Activated CD4-positive, alpha-beta memory T cell treated with anti-CD3 and anti-CD28 coated beads, Interleukin-2, amount 10 ng/mL, durations not matched to agents 7 days and 5 days (primary cell): Measurements from ENCODE around the gene MTMR10. TPM values are rescaled to one million over a fixed set of nuclear protein-coding genes. Genes with fewer than 3 reads are reported as not detected.

ENCODE experiments used
- CTCF ChIA-PET: fragments of 350-600 bp; sonication (Branson Sonifier 250); formaldehyde crosslinking; loops from one replicate; lab custom pipeline; 2021; ENCODE audit warnings: antibody characterized with exemption, inconsistent platforms; lab: Charles Lee
- POLR2A ChIA-PET: fragments of 350-600 bp; sonication (Branson Sonifier 250); formaldehyde crosslinking; loops from one replicate; lab custom pipeline; 2021; ENCODE audit warnings: antibody characterized with exemption; lab: Charles Lee
- DNase-seq: peaks from one replicate; pipeline ENCODE4 v3.0.0-alpha.2; 2020
- H3K27ac Mint-ChIP-seq: one replicate; pipeline ENCODE4 v1.8.0; 2021; ENCODE audit warnings: mild to moderate bottlenecking, mixed read lengths
- H3K27me3 Mint-ChIP-seq: one replicate; pipeline ENCODE4 v1.8.0; 2021; ENCODE audit warnings: mixed read lengths
- H3K36me3 Mint-ChIP-seq: one replicate; pipeline ENCODE4 v1.8.0; 2021; ENCODE audit warnings: low read depth, mixed read lengths
- H3K4me1 Mint-ChIP-seq: one replicate; pipeline ENCODE4 v1.8.0; 2021; ENCODE audit warnings: mixed read lengths
- H3K4me3 Mint-ChIP-seq: one replicate; pipeline ENCODE4 v1.8.0; 2021; ENCODE audit warnings: mild to moderate bottlenecking, mixed read lengths
- H3K9me3 Mint-ChIP-seq: one replicate; pipeline ENCODE4 v1.8.0; 2021; ENCODE audit warnings: mixed read lengths
- total RNA-seq, 2 experiments: library from RNA; stranded (reverse); gene quantifications; one replicate each; pipeline ENCODE4 v1.2.3, GENCODE V29; 2021

The MTMR10 gene
- total RNA-seq, 2 experiments from 2014 or later = 21.8 to 23.3 TPM

DNA sequence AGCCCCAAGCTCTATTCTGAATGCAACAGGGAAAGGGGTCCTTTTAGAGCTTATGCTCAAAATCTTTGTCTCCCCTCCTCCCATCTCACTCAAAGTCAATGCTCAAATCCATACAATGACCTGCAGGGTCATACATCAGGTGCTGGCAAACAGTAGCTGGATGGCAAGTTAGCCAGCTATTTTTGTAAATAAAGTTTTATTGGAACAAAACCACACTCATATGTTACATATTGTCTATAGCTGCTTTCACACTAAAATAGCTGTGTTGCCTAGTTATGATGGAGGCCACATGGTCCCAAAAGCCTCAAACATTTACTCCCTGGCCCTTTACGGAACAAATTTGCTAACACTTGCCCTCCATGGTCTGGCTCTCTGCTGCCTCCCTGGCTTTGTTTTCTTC is 89.5 kb downstream of the MTMR10 start:
- H3K4me1 Mint-ChIP-seq = peaks cover 23% of the 10 kb centered on the region
- H3K27me3 Mint-ChIP-seq = peaks cover 13% of the 10 kb centered on the region
- H3K27ac Mint-ChIP-seq = no peak overlapping the region
- H3K9me3 Mint-ChIP-seq = no peaks in the 10 kb centered on the region
- POLR2A ChIA-PET = no interaction called here
- CTCF ChIA-PET = no interaction called here
- H3K4me3 Mint-ChIP-seq = no peak overlapping the region
- no peak for DNase-seq
- H3K36me3 Mint-ChIP-seq = no peaks in the 10 kb centered on the region

DNA sequence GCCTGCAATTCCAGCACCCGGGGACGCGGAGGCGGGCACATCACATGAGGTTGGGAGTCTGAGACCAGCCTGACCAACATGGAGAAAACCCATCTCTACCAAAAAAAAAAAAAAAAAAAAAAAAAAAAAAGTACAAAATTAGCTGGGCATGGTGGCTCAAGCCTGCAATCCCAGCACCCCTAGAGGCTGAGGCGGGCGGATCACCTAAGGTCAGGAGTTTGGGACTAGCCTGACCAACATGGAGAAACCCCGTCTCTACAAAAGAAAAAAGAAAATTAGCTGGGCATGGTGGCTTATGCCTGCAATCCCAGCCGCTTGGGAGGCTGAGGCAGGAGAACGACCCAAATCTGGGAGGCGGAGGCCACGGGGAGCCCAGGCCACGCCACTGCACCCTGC is 95.2 kb downstream of the MTMR10 start:
- Mint-ChIP-seq H3K9me3 (no peaks in the 10 kb centered on the region), H3K27me3 (peaks cover 10% of the 10 kb centered on the region), H3K36me3 (no peaks in the 10 kb centered on the region), H3K4me3 (no peak overlapping the region), H3K4me1 (peaks cover 5% of the 10 kb centered on the region), H3K27ac (no peak overlapping the region)
- DNase-seq = no peak
- ChIA-PET CTCF (no interaction called here), POLR2A (no interaction called here)

DNA sequence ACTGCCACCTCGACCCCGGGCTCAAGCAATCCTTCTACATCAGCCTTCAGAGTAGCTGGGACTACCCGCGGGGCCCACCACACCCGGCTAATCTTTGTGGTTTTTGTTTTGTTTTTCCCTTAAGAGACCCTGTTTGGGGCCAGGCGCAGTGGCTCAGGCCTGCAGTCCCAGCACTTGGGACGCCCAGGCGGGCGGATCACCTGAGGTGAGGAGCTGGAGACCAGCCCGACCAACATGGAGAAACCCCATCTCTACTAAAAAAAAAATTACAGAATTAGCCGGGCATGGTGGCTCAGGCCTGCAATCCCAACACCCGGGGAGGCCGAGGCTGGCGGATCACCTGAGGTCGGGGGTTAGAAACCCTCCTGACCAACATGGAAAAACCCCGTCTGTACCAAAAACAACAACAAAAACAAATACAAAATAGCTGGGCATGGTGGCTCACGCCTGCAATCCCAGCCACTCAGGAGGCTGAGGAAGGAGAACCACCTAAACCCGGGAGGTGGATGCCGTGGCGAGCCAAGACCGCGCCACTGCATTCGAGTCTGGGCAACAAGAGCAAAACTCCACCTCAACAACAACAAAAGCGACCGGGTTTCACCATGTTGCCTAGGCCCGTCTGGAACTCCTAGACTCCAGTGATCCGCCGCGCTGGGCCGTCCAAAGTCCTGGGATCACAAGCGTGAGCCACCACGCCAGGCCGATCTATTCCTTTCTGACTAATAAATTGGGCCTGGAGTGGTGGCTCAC is 95.8 kb downstream of the MTMR10 start:
- Mint-ChIP-seq H3K4me3 (no peak overlapping the region), H3K27ac (no peak overlapping the region), H3K36me3 (no peaks in the 10 kb centered on the region), H3K4me1 (peaks cover 5% of the 10 kb centered on the region), H3K27me3 (peaks cover 8% of the 10 kb centered on the region), H3K9me3 (no peaks in the 10 kb centered on the region)
- ChIA-PET CTCF (interaction anchor here (1.6 kb wide), 1 partner anchor 234 kb away, joined by 10 read pairs; no protein-coding TSS in a partner anchor), POLR2A (no interaction called here)
- DNase-seq = no peak

DNA sequence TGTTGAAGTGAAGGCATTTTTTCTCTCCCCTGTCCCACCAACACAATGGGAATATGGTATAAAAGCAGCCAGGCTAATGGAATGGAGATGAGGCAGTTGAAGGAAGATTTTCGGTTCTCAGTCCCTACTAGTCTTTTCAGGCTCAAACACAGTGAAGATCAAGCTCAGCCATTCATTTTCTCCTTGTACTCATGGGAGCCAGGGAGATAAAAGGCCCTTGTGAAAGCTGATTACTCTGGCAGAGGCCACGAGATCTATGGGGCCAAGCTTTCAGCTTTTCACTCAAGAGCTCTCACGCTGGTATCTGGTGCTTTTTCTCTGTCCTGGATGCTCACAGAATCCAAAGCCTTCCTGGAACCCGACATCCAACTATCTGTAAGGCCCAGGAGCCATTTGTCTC is 102.2 kb downstream of the MTMR10 start:
- CTCF ChIA-PET = no interaction called here
- Mint-ChIP-seq H3K9me3 (no peaks in the 10 kb centered on the region), H3K27me3 (peaks cover 17% of the 10 kb centered on the region), H3K36me3 (no peaks in the 10 kb centered on the region), H3K27ac (no peak overlapping the region), H3K4me3 (no peak overlapping the region), H3K4me1 (peaks cover under 1% of the 10 kb centered on the region)
- POLR2A ChIA-PET = no interaction called here
- DNase-seq = no peak

Other genes starting within 250 kb of the MTMR10 start
- gene FAN1, start 87.7 kb downstream of the MTMR10 start, total RNA-seq = 10 to 100 TPM; 10.1 to 10.4 TPM
- gene TRPM1, start 110.1 kb upstream of the MTMR10 start, total RNA-seq = not detected